GM23338 (cell line): ENCODE measurements around the gene CRK. TPM values are rescaled to one million over a fixed set of nuclear protein-coding genes. Genes with fewer than 3 reads are reported as not detected.
A peak's percentile ranks its signal among the peaks of the same experiment; 100 is the strongest.

Experiments used
- ATAC-seq: fragments of 200-7000 bp; cut with Tn5 transposase; 3 replicates; pipeline ENCODE4 v1.9.1; 2020
- DNase-seq: peaks from one replicate; pipeline ENCODE4 v3.0.0-alpha.2; 2015; ENCODE audit warnings: low spot score
- H2AFZ ChIP-seq: fragments of 200-600 bp; sonication (generic); 2 replicates; pipeline ENCODE4 v1.8.0; 2016; ENCODE audit warnings: antibody characterized with exemption, mild to moderate bottlenecking, moderate library complexity
- H3F3A ChIP-seq: fragments of 200-600 bp; sonication (generic); replicated peaks from 2 replicates; pipeline ENCODE4 v1.8.0; 2017; ENCODE audit warnings: antibody characterized with exemption, mixed run types, low read depth
- H3K27ac ChIP-seq: fragments of 200-600 bp; sonication (generic); 2 replicates; pipeline ENCODE4 v1.6.1; 2016; ENCODE audit warnings: low read depth
- H3K27me3 ChIP-seq: fragments of 200-600 bp; sonication (generic); 2 replicates; pipeline ENCODE4 v1.8.0; 2016; ENCODE audit warnings: mild to moderate bottlenecking, mixed run types, moderate library complexity; ENCODE audit not compliant: insufficient read depth
- H3K36me3 ChIP-seq: fragments of 200-600 bp; sonication (generic); 2 replicates; pipeline ENCODE4 v1.8.0; 2016; ENCODE audit warnings: mild to moderate bottlenecking; ENCODE audit not compliant: insufficient read depth
- H3K4me1 ChIP-seq: fragments of 200-600 bp; sonication (generic); 2 replicates; pipeline ENCODE4 v1.8.0; 2016; ENCODE audit warnings: mild to moderate bottlenecking, moderate library complexity; ENCODE audit not compliant: insufficient read depth
- H3K4me2 ChIP-seq: fragments of 200-600 bp; sonication (generic); 2 replicates; pipeline ENCODE4 v1.7.1; 2017; ENCODE audit warnings: mixed run types
- H3K4me3 ChIP-seq: fragments of 200-600 bp; sonication (generic); 2 replicates; pipeline ENCODE4 v1.6.1; 2016; ENCODE audit warnings: mixed run types
- H3K79me2 ChIP-seq: fragments of 200-600 bp; sonication (generic); replicated peaks from 2 replicates; pipeline ENCODE4 v1.8.0; 2017; ENCODE audit warnings: mild to moderate bottlenecking; ENCODE audit not compliant: insufficient read depth
- H3K9me2 ChIP-seq: fragments of 200-600 bp; sonication (generic); 2 replicates; pipeline ENCODE4 v1.8.0; 2017; ENCODE audit not compliant: insufficient read depth
- H4K20me1 ChIP-seq: fragments of 200-600 bp; sonication (generic); replicated peaks from 2 replicates; pipeline ENCODE4 v1.8.0; 2017; ENCODE audit warnings: mild to moderate bottlenecking; ENCODE audit not compliant: insufficient read depth
- H3K27ac Mint-ChIP-seq: 2 replicates; pipeline ENCODE4 v1.8.0; 2020; ENCODE audit warnings: inconsistent platforms, mild to moderate bottlenecking, moderate library complexity, mixed read lengths
- H3K27me3 Mint-ChIP-seq: 3 replicates; pipeline ENCODE4 v1.8.0; 2022; ENCODE audit warnings: low read depth, mild to moderate bottlenecking, moderate library complexity, mixed read lengths, inconsistent platforms; ENCODE audit not compliant: insufficient read depth, poor library complexity
- H3K36me3 Mint-ChIP-seq: 3 replicates; pipeline ENCODE4 v1.8.0; 2021; ENCODE audit warnings: low read depth, mild to moderate bottlenecking, inconsistent platforms, moderate library complexity, mixed read lengths
- H3K4me1 Mint-ChIP-seq: 3 replicates; pipeline ENCODE4 v1.8.0; 2020; ENCODE audit warnings: mild to moderate bottlenecking, inconsistent platforms, mixed read lengths
- H3K4me3 Mint-ChIP-seq: 3 replicates; pipeline ENCODE4 v1.8.0; 2021; ENCODE audit warnings: moderate library complexity, mild to moderate bottlenecking, inconsistent platforms, mixed read lengths
- H3K9me3 Mint-ChIP-seq: 3 replicates; pipeline ENCODE4 v1.8.0; 2020; ENCODE audit warnings: moderate library complexity, mild to moderate bottlenecking, inconsistent platforms, mixed read lengths
- NANOG ChIP-seq: IDR thresholded peaks from 2 replicates; pipeline ENCODE4 v1.6.1; 2016; ENCODE audit warnings: antibody characterized with exemption, borderline replicate concordance
- POLR2AphosphoS5 ChIP-seq: IDR thresholded peaks from 2 replicates; pipeline ENCODE4 v1.6.1; 2016; ENCODE audit warnings: antibody characterized with exemption, low read depth
- ZNF114 ChIP-seq: fragments of 250-450 bp; sonication (Bioruptor Pico); IDR thresholded peaks from 2 replicates; pipeline ENCODE4 v1.5.0; 2020; ENCODE audit warnings: mild to moderate bottlenecking, moderate library complexity
- ZNF331 ChIP-seq: fragments of 250-450 bp; sonication (Bioruptor Pico); IDR thresholded peaks from 2 replicates; pipeline ENCODE4 v1.5.0; 2020; ENCODE audit warnings: low read depth, mild to moderate bottlenecking, moderate library complexity
- polyA plus RNA-seq: library from polyadenylated mRNA; unstranded; fragments of >200 nt; fragmentation: Nextera tagmentation; extraction: Ambion mirVana; gene quantifications from 2 replicates; pipeline ENCODE4 v1.2.1, GENCODE V29; 2016
- total RNA-seq: library from RNA; depleted of rRNA; stranded (reverse); fragments of >200 nt; shearing (Covaris generic); gene quantifications from 2 replicates; pipeline ENCODE4 v1.2.3, GENCODE V29; 2014
- TF ChIP-seq, protein P1 (sequence below): fragments of 250-450 bp; sonication (Bioruptor Pico); IDR thresholded peaks from 2 replicates; pipeline ENCODE4 v1.5.0; 2020; ENCODE audit warnings: mild to moderate bottlenecking, moderate library complexity
- TF ChIP-seq, protein P2 (sequence below), 2 experiments: fragments of 200-600 bp in 1 of 2; sonication (generic) in 1 of 2; conservative IDR thresholded peaks; 2 replicates each; pipeline versions ENCODE4 v1.5.1 to v1.6.1; 2016 to 2017; ENCODE audit warnings: antibody characterized with exemption in 2 of 2, low read depth in 2 of 2, mild to moderate bottlenecking in 2 of 2, moderate library complexity in 1 of 2

The CRK gene
- total and polyA plus RNA-seq, 2 experiments from 2014 or later: 32.6 to 59.8 TPM

DNA sequence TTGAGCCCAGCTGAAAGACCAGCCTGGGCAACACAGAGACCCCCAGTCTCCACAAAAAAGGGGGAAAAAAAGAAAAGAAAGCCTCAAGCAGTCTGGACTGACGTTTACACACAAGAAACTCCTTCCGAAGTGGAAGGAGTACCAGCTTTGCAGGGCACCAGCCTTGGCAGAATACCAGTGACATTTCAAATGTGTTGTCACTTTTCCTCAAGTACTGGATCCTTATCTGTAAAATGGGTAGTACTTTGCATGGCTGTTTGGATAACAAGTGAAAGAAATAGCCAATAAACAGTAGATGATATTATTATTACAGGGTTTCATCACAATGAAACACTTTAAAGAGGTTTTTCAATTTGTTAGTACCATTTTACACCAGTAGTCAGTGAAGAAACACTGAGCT, 70.2 kb downstream of the CRK start (continued):
- TF ChIP-seq, protein P1, sequence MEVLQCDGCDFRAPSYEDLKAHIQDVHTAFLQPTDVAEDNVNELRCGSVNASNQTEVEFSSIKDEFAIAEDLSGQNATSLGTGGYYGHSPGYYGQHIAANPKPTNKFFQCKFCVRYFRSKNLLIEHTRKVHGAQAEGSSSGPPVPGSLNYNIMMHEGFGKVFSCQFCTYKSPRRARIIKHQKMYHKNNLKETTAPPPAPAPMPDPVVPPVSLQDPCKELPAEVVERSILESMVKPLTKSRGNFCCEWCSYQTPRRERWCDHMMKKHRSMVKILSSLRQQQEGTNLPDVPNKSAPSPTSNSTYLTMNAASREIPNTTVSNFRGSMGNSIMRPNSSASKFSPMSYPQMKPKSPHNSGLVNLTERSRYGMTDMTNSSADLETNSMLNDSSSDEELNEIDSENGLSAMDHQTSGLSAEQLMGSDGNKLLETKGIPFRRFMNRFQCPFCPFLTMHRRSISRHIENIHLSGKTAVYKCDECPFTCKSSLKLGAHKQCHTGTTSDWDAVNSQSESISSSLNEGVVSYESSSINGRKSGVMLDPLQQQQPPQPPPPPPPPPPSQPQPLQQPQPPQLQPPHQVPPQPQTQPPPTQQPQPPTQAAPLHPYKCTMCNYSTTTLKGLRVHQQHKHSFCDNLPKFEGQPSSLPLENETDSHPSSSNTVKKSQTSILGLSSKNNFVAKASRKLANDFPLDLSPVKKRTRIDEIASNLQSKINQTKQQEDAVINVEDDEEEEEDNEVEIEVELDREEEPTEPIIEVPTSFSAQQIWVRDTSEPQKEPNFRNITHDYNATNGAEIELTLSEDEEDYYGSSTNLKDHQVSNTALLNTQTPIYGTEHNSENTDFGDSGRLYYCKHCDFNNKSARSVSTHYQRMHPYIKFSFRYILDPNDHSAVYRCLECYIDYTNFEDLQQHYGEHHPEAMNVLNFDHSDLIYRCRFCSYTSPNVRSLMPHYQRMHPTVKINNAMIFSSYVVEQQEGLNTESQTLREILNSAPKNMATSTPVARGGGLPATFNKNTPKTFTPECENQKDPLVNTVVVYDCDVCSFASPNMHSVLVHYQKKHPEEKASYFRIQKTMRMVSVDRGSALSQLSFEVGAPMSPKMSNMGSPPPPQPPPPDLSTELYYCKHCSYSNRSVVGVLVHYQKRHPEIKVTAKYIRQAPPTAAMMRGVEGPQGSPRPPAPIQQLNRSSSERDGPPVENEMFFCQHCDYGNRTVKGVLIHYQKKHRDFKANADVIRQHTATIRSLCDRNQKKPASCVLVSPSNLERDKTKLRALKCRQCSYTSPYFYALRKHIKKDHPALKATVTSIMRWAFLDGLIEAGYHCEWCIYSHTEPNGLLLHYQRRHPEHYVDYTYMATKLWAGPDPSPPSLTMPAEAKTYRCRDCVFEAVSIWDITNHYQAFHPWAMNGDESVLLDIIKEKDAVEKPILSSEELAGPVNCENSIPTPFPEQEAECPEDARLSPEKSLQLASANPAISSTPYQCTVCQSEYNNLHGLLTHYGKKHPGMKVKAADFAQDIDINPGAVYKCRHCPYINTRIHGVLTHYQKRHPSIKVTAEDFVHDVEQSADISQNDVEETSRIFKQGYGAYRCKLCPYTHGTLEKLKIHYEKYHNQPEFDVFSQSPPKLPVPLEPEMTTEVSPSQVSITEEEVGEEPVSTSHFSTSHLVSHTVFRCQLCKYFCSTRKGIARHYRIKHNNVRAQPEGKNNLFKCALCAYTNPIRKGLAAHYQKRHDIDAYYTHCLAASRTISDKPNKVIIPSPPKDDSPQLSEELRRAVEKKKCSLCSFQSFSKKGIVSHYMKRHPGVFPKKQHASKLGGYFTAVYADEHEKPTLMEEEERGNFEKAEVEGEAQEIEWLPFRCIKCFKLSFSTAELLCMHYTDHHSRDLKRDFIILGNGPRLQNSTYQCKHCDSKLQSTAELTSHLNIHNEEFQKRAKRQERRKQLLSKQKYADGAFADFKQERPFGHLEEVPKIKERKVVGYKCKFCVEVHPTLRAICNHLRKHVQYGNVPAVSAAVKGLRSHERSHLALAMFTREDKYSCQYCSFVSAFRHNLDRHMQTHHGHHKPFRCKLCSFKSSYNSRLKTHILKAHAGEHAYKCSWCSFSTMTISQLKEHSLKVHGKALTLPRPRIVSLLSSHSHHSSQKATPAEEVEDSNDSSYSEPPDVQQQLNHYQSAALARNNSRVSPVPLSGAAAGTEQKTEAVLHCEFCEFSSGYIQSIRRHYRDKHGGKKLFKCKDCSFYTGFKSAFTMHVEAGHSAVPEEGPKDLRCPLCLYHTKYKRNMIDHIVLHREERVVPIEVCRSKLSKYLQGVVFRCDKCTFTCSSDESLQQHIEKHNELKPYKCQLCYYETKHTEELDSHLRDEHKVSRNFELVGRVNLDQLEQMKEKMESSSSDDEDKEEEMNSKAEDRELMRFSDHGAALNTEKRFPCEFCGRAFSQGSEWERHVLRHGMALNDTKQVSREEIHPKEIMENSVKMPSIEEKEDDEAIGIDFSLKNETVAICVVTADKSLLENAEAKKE: no peak
- TF ChIP-seq ZNF114 (CRISPR knock-in tag) (no peak), ZNF331 (CRISPR knock-in tag) (no peak), NANOG (no peak)
- TF ChIP-seq, protein P2, sequence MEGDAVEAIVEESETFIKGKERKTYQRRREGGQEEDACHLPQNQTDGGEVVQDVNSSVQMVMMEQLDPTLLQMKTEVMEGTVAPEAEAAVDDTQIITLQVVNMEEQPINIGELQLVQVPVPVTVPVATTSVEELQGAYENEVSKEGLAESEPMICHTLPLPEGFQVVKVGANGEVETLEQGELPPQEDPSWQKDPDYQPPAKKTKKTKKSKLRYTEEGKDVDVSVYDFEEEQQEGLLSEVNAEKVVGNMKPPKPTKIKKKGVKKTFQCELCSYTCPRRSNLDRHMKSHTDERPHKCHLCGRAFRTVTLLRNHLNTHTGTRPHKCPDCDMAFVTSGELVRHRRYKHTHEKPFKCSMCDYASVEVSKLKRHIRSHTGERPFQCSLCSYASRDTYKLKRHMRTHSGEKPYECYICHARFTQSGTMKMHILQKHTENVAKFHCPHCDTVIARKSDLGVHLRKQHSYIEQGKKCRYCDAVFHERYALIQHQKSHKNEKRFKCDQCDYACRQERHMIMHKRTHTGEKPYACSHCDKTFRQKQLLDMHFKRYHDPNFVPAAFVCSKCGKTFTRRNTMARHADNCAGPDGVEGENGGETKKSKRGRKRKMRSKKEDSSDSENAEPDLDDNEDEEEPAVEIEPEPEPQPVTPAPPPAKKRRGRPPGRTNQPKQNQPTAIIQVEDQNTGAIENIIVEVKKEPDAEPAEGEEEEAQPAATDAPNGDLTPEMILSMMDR (conservative IDR thresholded peaks at IDR 0.05; ENCODE audit: low read depth in 2 of 2): no peak

DNA sequence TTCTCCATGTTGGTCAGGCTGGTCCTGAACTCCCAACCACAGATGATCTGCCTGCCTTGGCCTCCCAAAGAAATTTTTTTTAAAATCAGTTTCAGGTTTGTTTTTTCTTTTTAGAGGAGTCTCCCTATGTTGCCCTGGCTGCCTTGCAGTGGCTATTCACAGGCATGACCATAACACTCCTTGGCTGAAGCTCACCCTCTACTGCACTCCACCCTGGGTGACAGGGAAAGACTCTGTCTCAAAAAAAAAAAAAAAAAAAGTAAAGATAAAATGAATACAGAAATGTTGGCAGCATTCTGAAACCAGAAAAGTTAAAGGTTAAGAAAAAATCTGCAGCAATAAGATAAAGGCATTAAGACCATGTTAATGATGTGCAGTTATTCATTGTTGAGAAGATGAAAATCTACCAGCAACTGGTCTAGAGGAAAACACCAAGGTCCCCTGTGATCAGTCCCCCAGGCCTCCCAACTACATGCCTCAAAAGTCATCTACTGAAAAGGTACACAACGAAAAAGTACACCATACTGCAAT, 71.1 kb downstream of the CRK start:
- DNase-seq (no peak), ATAC-seq (no peak)
- no peak for TF ChIP-seq POLR2AphosphoS5
- H3K27ac ChIP-seq: peak overlapping the region; percentile 60; the same call in 1 of the 2 replicates
- H3K4me1 Mint-ChIP-seq: peaks cover 33% of the 10 kb centered on the region
- no peak overlapping the region for H3K4me2 ChIP-seq
- H3K9me3 Mint-ChIP-seq: no peaks in the 10 kb centered on the region
- H2AFZ ChIP-seq: no peak overlapping the region
- H3K4me3 Mint-ChIP-seq: no peak overlapping the region
- H3K27ac Mint-ChIP-seq: no peak overlapping the region
- H3K27me3 ChIP-seq: no peaks in the 10 kb centered on the region
- peaks cover 5% of the 10 kb centered on the region; the same call in 1 of the 2 replicates for H3K36me3 ChIP-seq
- peaks cover 8% of the 10 kb centered on the region for H3K27me3 Mint-ChIP-seq
- H3F3A ChIP-seq: peaks cover 12% of the 10 kb centered on the region; the same call in 1 of the 2 replicates
- H3K36me3 Mint-ChIP-seq: peaks cover 15% of the 10 kb centered on the region; the same call in 2 of the 3 replicates
- H3K4me3 ChIP-seq: no peak overlapping the region
- H3K9me2 ChIP-seq: no peaks in the 10 kb centered on the region
- peaks cover 100% of the 10 kb centered on the region for H3K79me2 ChIP-seq
- H4K20me1 ChIP-seq: peaks cover 97% of the 10 kb centered on the region
- peaks cover 40% of the 10 kb centered on the region for H3K4me1 ChIP-seq
